Hepatocyte (in vitro differentiated cells): ENCODE data around the gene PLIN4.

ENCODE experiments used
- CTCF ChIP-seq: fragments of 200-600 bp; sonication (generic); IDR thresholded peaks from 2 replicates; pipeline ENCODE4 v1.5.1; 2016; ENCODE audit warnings: antibody characterized with exemption, mild to moderate bottlenecking; ENCODE audit not compliant: poor library complexity
- EZH2 ChIP-seq: fragments of 200-600 bp; sonication (generic); IDR thresholded peaks from 2 replicates; pipeline ENCODE4 v1.6.1; 2016; ENCODE audit warnings: antibody characterized with exemption, mild to moderate bottlenecking, borderline replicate concordance
- EZH2phosphoT487 ChIP-seq: fragments of 200-600 bp; sonication (generic); IDR thresholded peaks from one replicate; pipeline ENCODE4 v1.6.1; 2018; ENCODE audit warnings: antibody characterized with exemption, mild to moderate bottlenecking, low read depth, moderate library complexity; ENCODE audit not compliant: unreplicated experiment, severe bottlenecking

GRCh38 chr19:4519172-4519496, 848 bp upstream of the PLIN4 start:
- no peak for TF ChIP-seq CTCF
- TF ChIP-seq EZH2, result no peak
- TF ChIP-seq EZH2phosphoT487, result no peak
